Vagina (tissue), 2 donors: ENCODE results near the gene CDK14.

Experiments used
- CTCF ChIP-seq, 3 experiments: fragments of 450-650 bp in 2 of 3; fragments of 200-600 bp in 1 of 3; sonication (generic) in 1 of 3; IDR thresholded peaks; one replicate each; pipeline ENCODE4 v1.5.1; 2017 to 2019; ENCODE audit warnings: antibody characterized with exemption in 3 of 3, mild to moderate bottlenecking in 2 of 3, moderate library complexity in 2 of 3
- POLR2A ChIP-seq, 2 donors: fragments of 450-650 bp; IDR thresholded peaks; one replicate each; pipeline ENCODE4 v1.6.1; 2017; ENCODE audit warnings: antibody characterized with exemption in 2 of 2, mild to moderate bottlenecking in 2 of 2, moderate library complexity in 2 of 2

GRCh38 chr7:90755041-90755440, 158.9 kb downstream of the CDK14 start:
- TF ChIP-seq POLR2A (IDR thresholded peaks at IDR 0.05): no peak
- no peak for TF ChIP-seq CTCF (IDR thresholded peaks at IDR 0.05)
